NB4 (cell line): Measurements from ENCODE around the gene POLR1B.
"Not testable (repeated sequence)": the region's sequence is repeated elsewhere in the genome, so short reads cannot be mapped to it uniquely, and the experiment has no call there.

ENCODE experiments used
- CTCF ChIP-seq: IDR thresholded peaks from one replicate; pipeline ENCODE4 v1.5.1; 2012; ENCODE audit warnings: low read depth, low read length
- POLR2A ChIP-seq: IDR thresholded peaks from 2 replicates; pipeline ENCODE4 v1.6.1; 2011; ENCODE audit warnings: mild to moderate bottlenecking; ENCODE audit not compliant: insufficient read length; ENCODE audit errors: extremely low read depth
- TF ChIP-seq, protein P1 (sequence below): IDR thresholded peaks from 2 replicates; pipeline ENCODE4 v1.6.1; 2011; ENCODE audit warnings: low read depth, low read length

GRCh38 chr2:112609320-112609719 is 67.1 kb downstream of the POLR1B start:
- not testable (repeated sequence) for TF ChIP-seq POLR2A, CTCF
- TF ChIP-seq, protein P1, sequence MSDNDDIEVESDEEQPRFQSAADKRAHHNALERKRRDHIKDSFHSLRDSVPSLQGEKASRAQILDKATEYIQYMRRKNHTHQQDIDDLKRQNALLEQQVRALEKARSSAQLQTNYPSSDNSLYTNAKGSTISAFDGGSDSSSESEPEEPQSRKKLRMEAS, result not testable (repeated sequence)
